Loucy (cell line): ENCODE data around the gene MYCBPAP.

Experiments used
- H2AFZ ChIP-seq: fragments of 200-600 bp; sonication (generic); 2 replicates; pipeline ENCODE4 v1.6.0; 2016; ENCODE audit warnings: antibody characterized with exemption, mild to moderate bottlenecking, low read length, moderate library complexity
- H3F3A ChIP-seq: fragments of 200-600 bp; 2 replicates; pipeline ENCODE4 v1.6.0; 2016; ENCODE audit warnings: antibody characterized with exemption, low read depth, mild to moderate bottlenecking
- H3K27me3 ChIP-seq: fragments of 200-600 bp; sonication (generic); 2 replicates; pipeline ENCODE4 v1.6.1; 2014; ENCODE audit warnings: low read length, mild to moderate bottlenecking; ENCODE audit not compliant: insufficient read depth, poor library complexity, severe bottlenecking
- H3K36me3 ChIP-seq: fragments of 200-600 bp; sonication (generic); 2 replicates; pipeline ENCODE4 v1.6.1; 2016; ENCODE audit warnings: low read length; ENCODE audit not compliant: insufficient read depth
- H3K4me1 ChIP-seq: fragments of 200-600 bp; sonication (generic); 2 replicates; pipeline ENCODE4 v1.5.1; 2014; ENCODE audit warnings: low read length, mild to moderate bottlenecking; ENCODE audit not compliant: insufficient read depth, poor library complexity, severe bottlenecking
- H3K4me2 ChIP-seq: fragments of 200-600 bp; sonication (generic); 2 replicates; pipeline ENCODE4 v1.6.0; 2014; ENCODE audit warnings: antibody characterized with exemption, low read length, low read depth, mild to moderate bottlenecking; ENCODE audit not compliant: poor library complexity, severe bottlenecking
- H3K4me3 ChIP-seq: fragments of 200-600 bp; sonication (generic); 2 replicates; pipeline ENCODE4 v1.5.1; 2014; ENCODE audit warnings: low read length, mild to moderate bottlenecking, mixed read lengths; ENCODE audit not compliant: poor library complexity, severe bottlenecking
- H3K79me2 ChIP-seq: fragments of 200-600 bp; sonication (generic); 2 replicates; pipeline ENCODE4 v1.6.1; 2014; ENCODE audit warnings: low read length; ENCODE audit not compliant: insufficient read depth
- H3K9ac ChIP-seq: fragments of 200-600 bp; sonication (generic); 2 replicates; pipeline ENCODE4 v1.6.0; 2014; ENCODE audit warnings: mild to moderate bottlenecking, low read depth, low read length, moderate library complexity; ENCODE audit not compliant: poor library complexity, severe bottlenecking
- H3K9me2 ChIP-seq: fragments of 200-600 bp; sonication (generic); replicated peaks from 2 replicates; pipeline ENCODE4 v1.6.1; 2016; ENCODE audit warnings: low read depth, low read length, mixed read lengths
- H3K9me3 ChIP-seq: fragments of 200-600 bp; sonication (generic); 2 replicates; pipeline ENCODE4 v1.6.1; 2014; ENCODE audit warnings: mild to moderate bottlenecking, antibody characterized with exemption, low read length, low read depth; ENCODE audit not compliant: insufficient read depth
- H4K20me1 ChIP-seq: fragments of 200-600 bp; sonication (generic); 2 replicates; pipeline ENCODE4 v1.6.0; 2014; ENCODE audit warnings: antibody characterized with exemption, low read length, mild to moderate bottlenecking; ENCODE audit not compliant: insufficient read depth, poor library complexity, severe bottlenecking
- EZH2phosphoT487 ChIP-seq: fragments of 200-600 bp; IDR thresholded peaks from 2 replicates; pipeline ENCODE4 v1.6.1; 2018; ENCODE audit warnings: antibody characterized with exemption, mild to moderate bottlenecking, moderate library complexity, borderline replicate concordance
- TF ChIP-seq, protein P1 (sequence below): fragments of 200-600 bp; sonication (generic); conservative IDR thresholded peaks from 2 replicates; pipeline ENCODE4 v1.5.1; 2014; ENCODE audit warnings: mild to moderate bottlenecking, antibody characterized with exemption, low read length

Gene MYCBPAP

DNA sequence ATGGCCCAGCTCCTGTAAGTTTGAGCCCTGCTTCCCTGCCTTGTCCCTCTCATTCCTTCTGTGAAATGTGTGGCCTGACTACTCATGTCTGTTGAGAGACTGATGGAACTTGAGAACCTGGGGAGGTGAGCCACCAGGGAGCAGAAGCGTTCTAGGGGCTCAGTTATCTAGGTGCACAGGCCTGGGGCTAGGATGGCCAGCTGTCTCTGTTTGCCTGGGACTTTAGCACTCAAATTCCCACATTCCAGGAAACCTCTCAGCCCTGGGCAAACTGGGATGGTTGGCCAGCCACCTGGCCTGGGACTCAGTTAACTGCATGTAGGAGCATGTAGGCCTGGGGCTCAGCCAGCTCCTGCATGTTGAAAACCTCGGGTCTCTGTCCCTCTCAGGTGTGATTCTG is 15.0 kb downstream of the MYCBPAP start:
- Histone ChIP-seq H2AFZ (no peak overlapping the region), H3K4me2 (no peak overlapping the region), H3K9me2 (no peaks in the 10 kb centered on the region), H3F3A (no peaks in the 10 kb centered on the region), H3K36me3 (no peaks in the 10 kb centered on the region), H3K27me3 (no peaks in the 10 kb centered on the region), H3K9ac (no peak overlapping the region), H3K4me3 (no peak overlapping the region), H3K9me3 (no peaks in the 10 kb centered on the region), H3K4me1 (no peaks in the 10 kb centered on the region), H4K20me1 (no peaks in the 10 kb centered on the region), H3K79me2 (no peaks in the 10 kb centered on the region)
- TF ChIP-seq EZH2phosphoT487: no peak
- TF ChIP-seq, protein P1, sequence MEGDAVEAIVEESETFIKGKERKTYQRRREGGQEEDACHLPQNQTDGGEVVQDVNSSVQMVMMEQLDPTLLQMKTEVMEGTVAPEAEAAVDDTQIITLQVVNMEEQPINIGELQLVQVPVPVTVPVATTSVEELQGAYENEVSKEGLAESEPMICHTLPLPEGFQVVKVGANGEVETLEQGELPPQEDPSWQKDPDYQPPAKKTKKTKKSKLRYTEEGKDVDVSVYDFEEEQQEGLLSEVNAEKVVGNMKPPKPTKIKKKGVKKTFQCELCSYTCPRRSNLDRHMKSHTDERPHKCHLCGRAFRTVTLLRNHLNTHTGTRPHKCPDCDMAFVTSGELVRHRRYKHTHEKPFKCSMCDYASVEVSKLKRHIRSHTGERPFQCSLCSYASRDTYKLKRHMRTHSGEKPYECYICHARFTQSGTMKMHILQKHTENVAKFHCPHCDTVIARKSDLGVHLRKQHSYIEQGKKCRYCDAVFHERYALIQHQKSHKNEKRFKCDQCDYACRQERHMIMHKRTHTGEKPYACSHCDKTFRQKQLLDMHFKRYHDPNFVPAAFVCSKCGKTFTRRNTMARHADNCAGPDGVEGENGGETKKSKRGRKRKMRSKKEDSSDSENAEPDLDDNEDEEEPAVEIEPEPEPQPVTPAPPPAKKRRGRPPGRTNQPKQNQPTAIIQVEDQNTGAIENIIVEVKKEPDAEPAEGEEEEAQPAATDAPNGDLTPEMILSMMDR: no peak

DNA sequence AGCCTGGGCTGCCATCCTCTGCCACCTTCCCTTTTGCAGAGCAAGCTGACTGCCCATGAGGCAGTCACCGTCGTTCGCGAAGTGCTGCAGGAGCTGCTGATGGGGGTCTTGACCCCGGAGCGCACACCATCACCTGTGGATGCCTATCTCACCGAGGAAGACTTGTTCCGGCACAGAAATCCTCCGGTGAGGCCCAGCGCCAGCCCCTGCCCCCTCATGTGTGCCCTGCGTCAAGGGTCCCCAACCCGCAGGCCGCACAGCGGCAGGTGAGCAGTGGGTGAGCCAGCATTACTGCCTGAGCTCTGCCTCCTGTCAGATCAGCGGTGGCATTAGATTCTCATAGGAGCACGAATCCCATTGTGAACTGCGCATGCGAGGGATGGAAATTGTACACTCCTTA is 16.6 kb downstream of the MYCBPAP start:
- Histone ChIP-seq H3K9ac (no peak overlapping the region), H4K20me1 (no peaks in the 10 kb centered on the region), H3F3A (no peaks in the 10 kb centered on the region), H2AFZ (no peak overlapping the region), H3K27me3 (no peaks in the 10 kb centered on the region), H3K4me3 (no peak overlapping the region), H3K4me2 (no peak overlapping the region), H3K79me2 (no peaks in the 10 kb centered on the region), H3K9me2 (no peaks in the 10 kb centered on the region), H3K4me1 (no peaks in the 10 kb centered on the region), H3K9me3 (no peaks in the 10 kb centered on the region), H3K36me3 (no peaks in the 10 kb centered on the region)
- TF ChIP-seq, protein P1: no peak

DNA sequence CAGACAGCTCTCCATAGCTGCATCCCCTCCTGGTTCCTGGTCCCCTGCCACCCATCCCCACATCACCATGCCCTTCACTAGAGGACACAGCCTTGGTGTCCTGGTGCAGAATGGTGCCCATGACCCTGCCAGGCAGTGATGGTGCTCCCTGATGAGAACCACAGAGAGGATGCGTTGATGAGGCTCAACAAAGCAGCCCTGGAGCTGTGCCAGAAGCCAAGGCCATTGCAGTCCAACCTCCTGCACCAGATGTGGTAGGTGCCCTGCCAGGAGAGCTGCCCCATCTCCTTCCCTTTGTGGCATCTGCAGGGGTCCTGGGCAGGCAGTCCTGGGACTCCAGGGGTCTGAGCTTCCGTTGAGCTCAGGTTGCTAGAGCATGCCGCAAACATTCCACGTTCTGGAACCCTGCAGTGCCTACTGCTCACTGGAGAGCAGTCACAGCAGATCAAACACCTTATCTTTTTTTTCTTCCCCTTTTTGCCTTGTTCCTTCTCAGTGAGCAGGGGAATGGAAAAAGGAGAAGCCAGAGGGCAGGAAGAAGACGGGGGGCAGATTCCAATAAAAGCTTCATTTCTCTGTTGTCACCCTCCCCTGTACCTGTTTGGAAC is 19.0 kb downstream of the MYCBPAP start:
- no peaks in the 10 kb centered on the region for H3K9me3 ChIP-seq
- H3K79me2 ChIP-seq: no peaks in the 10 kb centered on the region
- no peak overlapping the region for H2AFZ ChIP-seq
- H3K4me2 ChIP-seq: no peak overlapping the region
- no peak overlapping the region for H3K9ac ChIP-seq
- no peaks in the 10 kb centered on the region for H3K4me1 ChIP-seq
- no peaks in the 10 kb centered on the region for H4K20me1 ChIP-seq
- no peaks in the 10 kb centered on the region for H3K36me3 ChIP-seq
- no peaks in the 10 kb centered on the region for H3K9me2 ChIP-seq
- H3K4me3 ChIP-seq: no peak overlapping the region
- TF ChIP-seq, protein P1: no peak
- TF ChIP-seq EZH2phosphoT487: no peak
- no peaks in the 10 kb centered on the region for H3F3A ChIP-seq
- no peaks in the 10 kb centered on the region for H3K27me3 ChIP-seq
